ENCODE measurements around the gene SLC25A24. TPM values are rescaled to one million over a fixed set of nuclear protein-coding genes. Genes with fewer than 3 reads are reported as not detected.
"Not testable (repeated sequence)": the region's sequence is repeated elsewhere in the genome, so short reads cannot be mapped to it uniquely, and the experiment has no call there.

The SLC25A24 gene
- total RNA-seq, 1 donor: 63.8 TPM

- TF ChIP-seq CTCF (IDR thresholded peaks at IDR 0.05; ENCODE audit: insufficient read depth, low read length): no peak
- no peak overlapping the region for H3K4me3 ChIP-seq (ENCODE audit: low read depth, low read length)
- no peak for DNase-seq (ENCODE audit: low read depth)
Measured at GRCh38 chr1:108140177-108140576, 60.0 kb downstream of the SLC25A24 start.

GRCh38 chr1:108139555-108139954 is 60.6 kb downstream of the SLC25A24 start:
- not testable (repeated sequence) for DNase-seq (ENCODE audit: low read depth); H3K4me3 ChIP-seq (ENCODE audit: low read depth, low read length)

GRCh38 chr1:108133148-108133547 is 67.0 kb downstream of the SLC25A24 start:
- not testable (repeated sequence) for H3K4me3 ChIP-seq (ENCODE audit: low read depth, low read length); DNase-seq (ENCODE audit: low read depth)

GRCh38 chr1:108132367-108132766 is 67.8 kb downstream of the SLC25A24 start:
- H3K4me3 ChIP-seq (ENCODE audit: low read depth, low read length); DNase-seq (ENCODE audit: low read depth): not testable (repeated sequence)

GRCh38 chr1:108131281-108131680 is 68.9 kb downstream of the SLC25A24 start:
- DNase-seq (ENCODE audit: low read depth); H3K4me3 ChIP-seq (ENCODE audit: low read depth, low read length): not testable (repeated sequence)

- no peak overlapping the region for H3K4me3 ChIP-seq (ENCODE audit: low read depth, low read length)
- no peak for TF ChIP-seq CTCF (IDR thresholded peaks at IDR 0.05; ENCODE audit: insufficient read depth, low read length)
- DNase-seq (ENCODE audit: low read depth): no peak
Measured at GRCh38 chr1:108130794-108131193, 69.3 kb downstream of the SLC25A24 start.

- no peak overlapping the region for H3K4me3 ChIP-seq (ENCODE audit: low read depth, low read length)
- no peak for DNase-seq (ENCODE audit: low read depth)
- TF ChIP-seq CTCF (IDR thresholded peaks at IDR 0.05; ENCODE audit: insufficient read depth, low read length): no peak
Measured at GRCh38 chr1:108129999-108130398, 70.1 kb downstream of the SLC25A24 start.

GRCh38 chr1:108125312-108126138 is 74.6 kb downstream of the SLC25A24 start:
- TF ChIP-seq CTCF (IDR thresholded peaks at IDR 0.05; ENCODE audit: insufficient read depth, low read length): peak; percentile 97
- H3K4me3 ChIP-seq (ENCODE audit: low read depth, low read length): no peak overlapping the region

GRCh38 chr1:108124622-108125311 is 75.4 kb downstream of the SLC25A24 start:
- no peak for TF ChIP-seq CTCF (IDR thresholded peaks at IDR 0.05; ENCODE audit: insufficient read depth, low read length)
- H3K4me3 ChIP-seq (ENCODE audit: low read depth, low read length): no peak overlapping the region
- DNase-seq (ENCODE audit: low read depth): no peak

More at GRCh38 chr1:108125312-108126138, 74.6 kb downstream of the SLC25A24 start:
- DNase-seq (ENCODE audit: low read depth): peak; percentile 82

Data from fibroblast of the aortic adventitia (primary cell).